HK-2 (cell line): ENCODE results near the gene CAMKV.
A peak's percentile ranks its signal among the peaks of the same experiment; 100 is the strongest.
"Not testable (repeated sequence)": the region's sequence is repeated elsewhere in the genome, so short reads cannot be mapped to it uniquely, and the experiment has no call there.

Source experiments
- DNase-seq: peaks from one replicate; pipeline ENCODE4 v3.0.0-alpha.2; 2018; ENCODE audit not compliant: unreplicated experiment

The CAMKV gene

GRCh38 chr3:49845694-49846093, 24.0 kb downstream of the CAMKV start:
- DNase-seq: no peak

DNA sequence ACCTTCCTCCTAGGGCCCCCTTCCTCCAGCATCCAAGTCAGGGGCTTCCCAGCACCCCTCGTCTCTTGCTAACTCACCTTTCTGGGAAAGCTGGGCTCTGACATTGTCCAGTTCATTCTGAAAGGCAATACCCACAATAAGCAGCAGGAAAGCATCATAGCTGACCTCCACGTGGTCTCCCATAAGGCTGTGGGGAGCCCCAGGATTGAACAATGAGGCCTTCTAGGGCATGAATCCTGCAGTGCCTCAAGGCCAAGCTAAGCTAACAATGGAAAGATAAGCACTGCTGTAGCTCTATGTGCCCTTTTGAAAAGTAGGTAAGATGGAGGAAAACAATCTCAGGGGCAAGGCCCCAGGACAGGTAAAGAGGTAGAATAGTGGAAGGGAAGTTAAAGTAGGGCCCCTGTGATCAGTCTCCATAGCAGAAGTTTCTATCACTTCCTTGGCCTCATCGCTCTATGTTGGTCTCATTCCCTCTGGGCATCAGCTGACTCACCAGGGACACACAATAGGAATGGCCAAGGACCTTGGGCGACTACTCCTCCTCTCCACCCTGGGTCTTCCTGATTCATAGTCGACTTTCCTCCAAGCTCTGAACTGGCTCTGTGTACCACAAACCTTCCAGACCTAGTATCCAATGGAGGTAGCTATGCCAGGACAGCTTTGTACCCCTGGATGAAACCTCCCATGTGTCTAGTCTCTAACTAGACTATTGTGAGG, 25.1 kb downstream of the CAMKV start:
- DNase-seq: no peak

- no peak for DNase-seq
Measured at GRCh38 chr3:49842843-49843517, 26.7 kb downstream of the CAMKV start.

- DNase-seq: no peak
Measured at GRCh38 chr3:49841806-49842205, 27.9 kb downstream of the CAMKV start.

GRCh38 chr3:49841126-49841696, 28.5 kb downstream of the CAMKV start:
- peak; percentile 8 for DNase-seq

GRCh38 chr3:49840388-49840787, 29.3 kb downstream of the CAMKV start:
- no peak for DNase-seq

DNA sequence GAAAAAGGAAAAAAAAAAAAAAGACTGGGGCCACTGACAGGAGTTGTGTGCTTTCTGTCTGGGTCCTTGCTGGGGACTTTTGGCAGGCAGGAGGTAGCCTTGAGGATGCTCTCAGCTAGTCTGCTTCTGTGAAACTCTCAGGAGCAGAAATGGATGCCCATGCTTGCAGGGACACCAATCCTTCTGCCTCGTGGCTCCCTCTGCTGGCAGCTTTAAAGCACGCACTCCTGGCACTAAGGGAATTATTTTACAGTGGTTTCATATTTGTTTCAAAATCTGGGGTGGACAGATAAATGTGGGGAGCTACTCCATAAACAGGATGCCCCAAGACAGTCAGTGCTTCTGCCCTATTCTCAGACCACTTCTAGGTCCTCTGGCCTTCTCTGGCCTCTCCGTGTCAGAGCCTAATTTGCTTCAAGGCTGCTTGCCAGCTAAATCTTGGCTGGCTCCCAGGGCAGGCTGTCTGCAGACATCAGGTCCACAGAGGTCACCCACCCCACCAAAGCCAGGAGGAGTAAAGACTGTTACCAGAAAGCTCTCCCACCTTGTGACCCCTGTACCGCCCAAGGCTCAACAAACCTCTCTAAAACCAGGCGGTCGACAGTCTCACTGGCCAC, 30.4 kb downstream of the CAMKV start:
- peak; percentile 49 for DNase-seq

DNA sequence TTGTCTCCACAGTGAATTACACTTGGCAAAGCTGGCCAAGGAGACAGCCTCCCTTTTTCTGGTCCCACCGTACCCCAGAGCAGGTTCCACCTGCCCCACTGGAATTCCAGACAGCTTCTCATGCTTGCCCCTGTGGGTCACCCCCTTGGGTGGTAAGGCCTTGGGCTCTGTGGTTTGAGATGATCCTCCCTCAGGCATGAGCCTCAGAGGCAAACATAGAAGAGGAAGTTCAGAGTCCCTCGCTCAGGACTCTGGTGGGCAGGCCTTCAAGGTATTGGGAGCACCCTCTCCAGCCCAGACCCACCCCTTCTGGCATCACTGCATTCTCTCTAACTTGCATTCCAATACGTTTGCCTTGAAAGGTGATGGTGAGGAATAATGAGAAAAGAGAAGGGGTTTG, 38.4 kb downstream of the CAMKV start:
- no peak for DNase-seq

DNA sequence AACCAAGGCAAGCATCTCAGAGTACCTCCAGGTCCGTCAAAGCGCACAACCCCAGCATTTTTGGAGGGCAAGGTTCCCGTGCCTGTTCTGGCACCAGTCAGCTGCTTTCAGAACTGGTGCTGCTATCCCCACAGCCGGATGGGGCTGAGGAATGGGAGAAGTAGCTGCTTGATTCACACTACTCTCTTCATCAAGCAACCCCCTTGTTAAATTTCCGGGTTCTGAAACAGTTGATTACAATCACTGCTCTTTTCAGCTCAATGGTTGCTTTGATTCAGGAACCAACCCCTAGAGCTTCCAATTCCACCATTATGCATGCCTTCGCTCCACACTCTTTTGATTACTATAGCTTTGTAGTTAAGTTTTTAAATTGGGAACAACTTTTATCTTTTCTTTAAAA, 43.7 kb downstream of the CAMKV start:
- no peak for DNase-seq

GRCh38 chr3:49823131-49823530, 46.6 kb downstream of the CAMKV start:
- not testable (repeated sequence) for DNase-seq

DNA sequence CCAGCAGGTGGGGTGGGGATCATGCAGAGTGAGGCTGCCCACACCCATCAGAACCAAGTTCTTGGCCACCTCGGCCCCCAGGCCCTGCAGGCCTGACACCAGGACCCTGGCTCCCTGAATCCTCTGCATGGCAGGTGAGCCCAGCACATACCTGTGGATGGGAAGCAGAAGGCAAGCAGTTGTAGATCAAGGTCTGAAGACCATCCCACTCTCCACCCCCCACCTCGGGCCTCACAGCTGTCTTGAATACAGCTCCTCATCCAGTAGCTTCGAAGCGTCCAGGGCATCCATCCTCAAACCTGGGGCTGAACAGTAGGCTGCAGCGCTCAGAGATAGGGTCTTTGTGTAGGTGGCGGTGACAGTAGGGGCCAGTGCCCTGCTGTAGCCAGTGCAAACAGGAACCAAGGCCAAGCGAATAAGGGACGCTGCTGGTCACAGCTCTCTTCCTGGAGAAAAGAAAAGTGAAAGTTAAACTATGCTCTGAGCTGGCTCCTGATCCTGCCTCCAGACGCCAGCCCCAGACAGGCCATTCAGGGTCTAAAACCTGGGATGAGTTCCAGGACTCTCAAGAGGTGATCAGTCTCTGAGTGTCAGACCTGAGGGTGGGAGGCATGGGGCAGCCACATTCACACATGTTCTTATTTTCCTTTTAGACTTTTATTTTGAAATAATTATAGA, 56.1 kb downstream of the CAMKV start, which contains the start of gene UBA7:
Gene UBA7 (minus strand): TSS at position 457 of the 678 bp plus-strand sequence. CDS start 166 bp downstream, at position 291.
- DNase-seq: peak; percentile 34

GRCh38 chr3:49812916-49813496, 56.7 kb downstream of the CAMKV start:
- DNase-seq: no peak
